ES-I3 (cell line): ENCODE data around the gene RBL2.

ENCODE experiments used
- H3K36me3 ChIP-seq: 2 replicates; pipeline ENCODE4 v1.6.1; 2013; ENCODE audit warnings: mild to moderate bottlenecking, low read length, control low read depth, moderate library complexity; ENCODE audit not compliant: insufficient read depth
- H3K4me1 ChIP-seq: 2 replicates; pipeline ENCODE4 v1.6.1; 2013; ENCODE audit warnings: mild to moderate bottlenecking, control low read depth, low read length; ENCODE audit not compliant: insufficient read depth
- H3K9ac ChIP-seq: 2 replicates; pipeline ENCODE4 v1.6.1; 2013; ENCODE audit warnings: low read depth, mild to moderate bottlenecking, low read length, moderate library complexity
- H3K9me3 ChIP-seq: 2 replicates; pipeline ENCODE4 v1.6.1; 2013; ENCODE audit warnings: mild to moderate bottlenecking, low read length, moderate library complexity; ENCODE audit not compliant: control insufficient read depth, insufficient read depth

Gene RBL2

GRCh38 chr16:53478965-53479364 is 44.7 kb downstream of the RBL2 start:
- H3K4me1 ChIP-seq, result no peaks in the 10 kb centered on the region
- no peaks in the 10 kb centered on the region for H3K9me3 ChIP-seq
- peaks cover 15% of the 10 kb centered on the region for H3K36me3 ChIP-seq
- H3K9ac ChIP-seq, result no peak overlapping the region

DNA sequence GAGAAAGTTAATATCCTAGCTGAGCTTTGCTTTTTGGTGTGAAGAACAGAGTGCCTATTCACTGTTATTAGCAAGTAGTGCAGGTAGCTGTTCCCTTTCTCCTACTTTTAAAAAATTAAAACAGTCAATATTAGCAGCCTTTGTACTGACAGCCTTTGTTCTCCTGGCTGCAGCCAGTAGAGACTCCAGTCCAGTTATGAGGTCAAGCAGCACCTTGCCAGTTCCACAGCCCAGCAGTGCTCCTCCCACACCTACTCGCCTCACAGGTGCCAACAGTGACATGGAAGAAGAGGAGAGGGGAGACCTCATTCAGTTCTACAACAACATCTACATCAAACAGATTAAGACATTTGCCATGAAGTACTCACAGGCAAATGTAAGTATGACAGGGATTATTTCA is 46.1 kb downstream of the RBL2 start:
- Histone ChIP-seq H3K36me3 (peaks cover 18% of the 10 kb centered on the region), H3K9ac (no peak overlapping the region), H3K4me1 (no peaks in the 10 kb centered on the region), H3K9me3 (peaks cover 4% of the 10 kb centered on the region; the same call in 1 of the 2 replicates)

DNA sequence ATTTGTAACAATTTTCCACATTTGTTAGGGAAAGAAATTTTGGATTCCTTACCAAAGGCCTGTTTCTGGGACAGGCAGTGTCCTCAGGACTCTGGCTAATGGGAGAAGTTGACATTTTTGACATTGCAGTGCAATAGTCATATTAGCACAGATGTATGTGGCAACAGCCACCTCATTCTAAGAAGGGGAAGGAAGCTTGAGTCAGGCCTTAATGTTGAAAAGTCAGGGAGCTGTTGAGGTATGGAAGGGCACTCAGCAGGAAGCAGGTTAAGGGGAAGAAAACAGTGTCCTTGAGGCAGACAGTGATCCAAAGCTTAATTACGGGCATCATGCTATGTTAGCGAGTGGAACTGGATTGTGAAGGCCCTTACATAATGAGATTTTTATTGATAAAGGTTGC is 47.9 kb downstream of the RBL2 start:
- H3K4me1 ChIP-seq, result no peaks in the 10 kb centered on the region
- H3K9me3 ChIP-seq, result peaks cover 7% of the 10 kb centered on the region; the same call in 1 of the 2 replicates
- peaks cover 26% of the 10 kb centered on the region for H3K36me3 ChIP-seq
- no peak overlapping the region for H3K9ac ChIP-seq

- no peaks in the 10 kb centered on the region for H3K4me1 ChIP-seq
- H3K36me3 ChIP-seq, result peaks cover 26% of the 10 kb centered on the region
- H3K9me3 ChIP-seq, result peaks cover 7% of the 10 kb centered on the region; the same call in 1 of the 2 replicates
- H3K9ac ChIP-seq, result no peak overlapping the region
These were observed 50.3 kb downstream of the RBL2 start for GRCh38 chr16:53484542-53484941.

- H3K36me3 ChIP-seq, result peaks cover 23% of the 10 kb centered on the region
- no peaks in the 10 kb centered on the region for H3K4me1 ChIP-seq
- H3K9ac ChIP-seq, result no peak overlapping the region
- peaks cover 7% of the 10 kb centered on the region; the same call in 1 of the 2 replicates for H3K9me3 ChIP-seq
These were observed 52.0 kb downstream of the RBL2 start for GRCh38 chr16:53486230-53486629.

DNA sequence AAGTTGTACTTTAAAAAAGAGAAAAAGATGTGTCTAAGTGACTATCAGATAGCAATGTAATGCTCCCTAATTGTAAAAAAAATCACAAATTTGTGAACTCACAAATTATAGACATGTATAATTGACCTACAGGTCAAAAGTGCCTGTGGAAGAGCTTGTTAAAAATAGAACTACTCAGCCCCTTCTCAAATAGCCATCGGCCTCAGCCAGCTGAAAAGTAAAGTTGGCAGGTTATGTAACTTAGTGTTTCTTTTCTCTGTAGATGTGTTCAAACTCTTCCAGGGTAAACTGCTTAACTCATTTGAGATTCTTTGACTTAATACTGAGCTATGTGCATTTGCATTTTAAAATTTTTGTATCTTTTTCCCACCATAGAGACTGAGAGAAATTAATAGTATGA is 55.5 kb downstream of the RBL2 start:
- Histone ChIP-seq H3K36me3 (peaks cover 19% of the 10 kb centered on the region), H3K9ac (no peak overlapping the region), H3K4me1 (no peaks in the 10 kb centered on the region), H3K9me3 (peaks cover 7% of the 10 kb centered on the region; the same call in 1 of the 2 replicates)

- H3K9me3 ChIP-seq, result no peaks in the 10 kb centered on the region
- peaks cover 16% of the 10 kb centered on the region for H3K36me3 ChIP-seq
- no peaks in the 10 kb centered on the region for H3K4me1 ChIP-seq
- no peak overlapping the region for H3K9ac ChIP-seq
These were observed 58.2 kb downstream of the RBL2 start for GRCh38 chr16:53492503-53492902.

DNA sequence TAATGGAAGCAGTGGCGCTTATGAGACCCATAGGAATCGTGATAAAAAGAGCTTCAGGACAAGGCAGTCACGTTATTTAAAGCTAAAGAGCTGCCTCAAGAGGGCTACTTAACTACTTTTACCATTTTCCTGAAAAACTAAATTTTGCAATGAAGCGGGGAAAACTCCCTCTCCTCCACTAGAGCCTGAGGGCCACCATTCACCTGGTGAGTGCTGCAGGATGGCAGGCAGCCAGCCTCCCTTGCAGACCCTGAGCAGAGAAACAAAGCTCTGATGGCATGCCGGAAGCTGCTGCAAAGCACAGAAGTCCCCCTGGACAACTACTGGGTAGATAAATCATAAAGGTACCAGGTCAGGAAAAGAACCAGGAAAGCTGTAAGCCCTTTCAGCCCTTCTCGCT is 60.4 kb downstream of the RBL2 start:
- Histone ChIP-seq H3K4me1 (no peaks in the 10 kb centered on the region), H3K36me3 (peaks cover 16% of the 10 kb centered on the region), H3K9me3 (no peaks in the 10 kb centered on the region), H3K9ac (no peak overlapping the region)

GRCh38 chr16:53495325-53495724 is 61.1 kb downstream of the RBL2 start:
- Histone ChIP-seq H3K9ac (no peak overlapping the region), H3K9me3 (no peaks in the 10 kb centered on the region), H3K4me1 (no peaks in the 10 kb centered on the region), H3K36me3 (peaks cover 14% of the 10 kb centered on the region)

GRCh38 chr16:53498984-53499383 is 64.7 kb downstream of the RBL2 start:
- Histone ChIP-seq H3K9me3 (no peaks in the 10 kb centered on the region), H3K4me1 (peaks cover 6% of the 10 kb centered on the region; the same call in 1 of the 2 replicates), H3K36me3 (peaks cover 5% of the 10 kb centered on the region), H3K9ac (no peak overlapping the region)

GRCh38 chr16:53501216-53501859 is 67.1 kb downstream of the RBL2 start:
- Histone ChIP-seq H3K36me3 (no peaks in the 10 kb centered on the region), H3K4me1 (peaks cover 14% of the 10 kb centered on the region; the same call in 1 of the 2 replicates), H3K9ac (peak overlapping the region; percentile 79), H3K9me3 (no peaks in the 10 kb centered on the region)

- Histone ChIP-seq H3K36me3 (no peaks in the 10 kb centered on the region), H3K4me1 (peaks cover 14% of the 10 kb centered on the region; the same call in 1 of the 2 replicates), H3K9ac (peak within 1 kb of the TSS; percentile 79)
These were observed 68.3 kb downstream of the RBL2 start, which contains the start of gene AKTIP for GRCh38 chr16:53502331-53503269. Gene AKTIP (minus strand): TSS chr16:53503209. CDS start chr16:53500259, 2,950 bp downstream.

DNA sequence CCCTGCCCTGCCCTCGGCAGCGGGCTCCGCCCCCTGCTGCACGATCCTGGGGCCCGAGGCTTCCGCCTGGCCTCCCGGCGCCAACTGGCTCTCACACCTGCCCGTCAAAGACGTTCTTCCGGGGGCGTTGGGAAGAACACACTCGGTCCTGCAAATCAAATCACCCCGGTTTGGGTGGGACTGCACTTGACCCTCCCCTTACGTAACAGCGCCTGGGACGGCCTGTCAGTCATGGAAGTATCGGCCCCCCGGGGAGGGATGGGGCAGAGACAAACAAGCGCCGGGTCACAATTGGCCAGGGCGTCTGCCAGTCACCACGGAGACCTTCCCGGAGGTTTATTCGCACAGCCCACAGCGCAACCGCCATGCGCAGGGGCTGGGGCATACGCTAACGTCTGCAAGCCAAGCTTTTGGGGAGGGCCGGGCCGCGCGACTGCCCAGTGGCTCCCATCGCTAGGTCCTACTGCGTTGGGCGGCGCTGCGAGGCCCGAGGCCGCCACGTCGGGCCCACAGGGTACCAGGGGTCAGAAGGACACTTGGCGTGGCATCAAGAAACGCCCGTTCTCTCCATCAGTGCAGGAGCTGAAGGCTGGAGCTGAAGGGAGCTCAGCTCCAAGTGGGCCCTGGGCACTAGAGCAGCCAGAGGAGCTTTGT is 69.1 kb downstream of the RBL2 start:
- Histone ChIP-seq H3K4me1 (peaks cover 14% of the 10 kb centered on the region; the same call in 1 of the 2 replicates), H3K9ac (peak overlapping the region; percentile 66; the same call in 1 of the 2 replicates), H3K9me3 (no peaks in the 10 kb centered on the region), H3K36me3 (no peaks in the 10 kb centered on the region)

More at GRCh38 chr16:53502331-53503269, 68.3 kb downstream of the RBL2 start, which contains the start of gene AKTIP:
- H3K9me3 ChIP-seq, result no peaks in the 10 kb centered on the region

GRCh38 chr16:53503991-53504663 is 69.9 kb downstream of the RBL2 start:
- Histone ChIP-seq H3K9me3 (no peaks in the 10 kb centered on the region), H3K9ac (peak overlapping the region; percentile 66), H3K4me1 (peaks cover 14% of the 10 kb centered on the region; the same call in 1 of the 2 replicates), H3K36me3 (no peaks in the 10 kb centered on the region)
